WTC11 (cell line): ENCODE data around the gene KRT5. TPM values are rescaled to one million over a fixed set of nuclear protein-coding genes. Genes with fewer than 3 reads are reported as not detected.

Experiments
- ATAC-seq: fragments of 200-7000 bp; cut with Tn5 transposase; 2 replicates; pipeline ENCODE4 v1.10.0; 2021; ENCODE audit warnings: mild to moderate bottlenecking, moderate library complexity
- CTCF ChIA-PET: fragments of 300-600 bp; sonication (Branson Sonifier 250); formaldehyde crosslinking; loops from one replicate; lab custom pipeline; 2021; ENCODE audit warnings: antibody characterized with exemption; lab: Charles Lee
- POLR2A ChIA-PET: fragments of 350-600 bp; sonication (Branson Sonifier 250); formaldehyde crosslinking; loops from one replicate; lab custom pipeline; 2021; ENCODE audit warnings: antibody characterized with exemption; lab: Charles Lee
- DNase-seq: peaks from one replicate; pipeline ENCODE4 v3.0.0; 2021; ENCODE audit warnings: low spot score
- H3K27ac Mint-ChIP-seq: 2 replicates; pipeline ENCODE4 v1.8.0; 2021; ENCODE audit warnings: mixed read lengths
- H3K27me3 Mint-ChIP-seq: 2 replicates; pipeline ENCODE4 v1.8.0; 2021; ENCODE audit warnings: low read depth, mild to moderate bottlenecking, moderate library complexity, mixed read lengths
- H3K36me3 Mint-ChIP-seq: 2 replicates; pipeline ENCODE4 v1.8.0; 2021; ENCODE audit warnings: mixed read lengths
- H3K4me1 Mint-ChIP-seq: 2 replicates; pipeline ENCODE4 v1.8.0; 2022; ENCODE audit warnings: mixed read lengths
- H3K4me3 Mint-ChIP-seq: 2 replicates; pipeline ENCODE4 v1.8.0; 2021; ENCODE audit warnings: mild to moderate bottlenecking, moderate library complexity, mixed read lengths
- H3K9me3 Mint-ChIP-seq: 2 replicates; pipeline ENCODE4 v1.8.0; 2021; ENCODE audit warnings: mixed read lengths
- E2F1 ChIP-seq: sonication (generic); formaldehyde crosslinking; IDR thresholded peaks from 2 replicates; pipeline ENCODE4 v1.8.0; 2022; ENCODE audit warnings: mild to moderate bottlenecking, missing genetic modification reagents
- E2F4 ChIP-seq: sonication (generic); formaldehyde crosslinking; IDR thresholded peaks from 2 replicates; pipeline ENCODE4 v1.8.1; 2022; ENCODE audit warnings: low read depth, mild to moderate bottlenecking, moderate library complexity, missing genetic modification reagents, borderline replicate concordance
- ELF4 ChIP-seq: sonication (generic); formaldehyde crosslinking; IDR thresholded peaks from 2 replicates; pipeline ENCODE4 v1.8.1; 2022; ENCODE audit warnings: low read depth, mild to moderate bottlenecking, moderate library complexity, missing genetic modification reagents
- GRHL2 ChIP-seq: fragments of 250-450 bp; sonication (Bioruptor Pico); IDR thresholded peaks from 2 replicates; pipeline ENCODE4 v1.8.0; 2022; ENCODE audit warnings: mild to moderate bottlenecking, moderate library complexity; ENCODE audit not compliant: insufficient replicate concordance, severe bottlenecking
- HMGXB4 ChIP-seq: sonication (generic); formaldehyde crosslinking; IDR thresholded peaks from 2 replicates; pipeline ENCODE4 v1.8.1; 2023; ENCODE audit warnings: mild to moderate bottlenecking, moderate library complexity, missing genetic modification reagents
- IRF1 ChIP-seq: sonication (generic); formaldehyde crosslinking; IDR thresholded peaks from 2 replicates; pipeline ENCODE4 v1.8.0; 2023; ENCODE audit warnings: missing genetic modification reagents
- JAZF1 ChIP-seq: fragments of 250-450 bp; sonication (Bioruptor Pico); IDR thresholded peaks from 2 replicates; pipeline ENCODE4 v1.9.0; 2021; ENCODE audit warnings: moderate library complexity, mild to moderate bottlenecking, inconsistent platforms
- TP53 ChIP-seq: sonication (generic); formaldehyde crosslinking; IDR thresholded peaks from 2 replicates; pipeline ENCODE4 v1.8.1; 2023; ENCODE audit warnings: mild to moderate bottlenecking, missing genetic modification reagents
- USF1 ChIP-seq: sonication (generic); formaldehyde crosslinking; IDR thresholded peaks from 2 replicates; pipeline ENCODE4 v1.8.0; 2022; ENCODE audit warnings: mild to moderate bottlenecking, missing genetic modification reagents
- ZNF219 ChIP-seq: sonication (generic); formaldehyde crosslinking; IDR thresholded peaks from 2 replicates; pipeline ENCODE4 v1.8.0; 2023; ENCODE audit warnings: missing genetic modification reagents, mild to moderate bottlenecking, borderline replicate concordance
- ZNF281 ChIP-seq: sonication (generic); formaldehyde crosslinking; IDR thresholded peaks from 2 replicates; pipeline ENCODE4 v1.8.0; 2023; ENCODE audit warnings: mild to moderate bottlenecking, missing genetic modification reagents
- ZNF396 ChIP-seq: fragments of 250-450 bp; sonication (Bioruptor Pico); IDR thresholded peaks from 2 replicates; pipeline ENCODE4 v1.8.0; 2021; ENCODE audit warnings: mild to moderate bottlenecking, moderate library complexity, borderline replicate concordance
- total RNA-seq: library from RNA; stranded (reverse); gene quantifications from 3 replicates; pipeline ENCODE4 v1.2.3, GENCODE V29; 2021

KRT5 gene
- total RNA-seq, 1 experiment from 2014 or later = not detected

- TF ChIP-seq ZNF281 (CRISPR knock-in tag) = no peak
- TF ChIP-seq ZNF396 (CRISPR knock-in tag) = no peak
- no peak for TF ChIP-seq TP53
- no peak for TF ChIP-seq E2F1 (CRISPR knock-in tag)
These were observed 1.4 kb downstream of the KRT5 start (continued) for GRCh38 chr12:52518574-52519386.

GRCh38 chr12:52517888-52518287 is 2.3 kb downstream of the KRT5 start:
- ChIA-PET POLR2A (no interaction called here), CTCF (no interaction called here)
- ATAC-seq (no peak), DNase-seq (no peak)
- Mint-ChIP-seq H3K4me3 (no peak overlapping the region), H3K36me3 (no peaks in the 10 kb centered on the region), H3K27me3 (no peaks in the 10 kb centered on the region), H3K27ac (no peak overlapping the region), H3K9me3 (no peaks in the 10 kb centered on the region), H3K4me1 (peaks cover 7% of the 10 kb centered on the region)
- TF ChIP-seq IRF1 (CRISPR knock-in tag) (no peak), ZNF219 (CRISPR knock-in tag) (no peak), E2F4 (CRISPR knock-in tag) (no peak), ELF4 (no peak), JAZF1 (CRISPR knock-in tag) (no peak), USF1 (CRISPR knock-in tag) (no peak), GRHL2 (CRISPR knock-in tag) (no peak), HMGXB4 (no peak)
